ENCODE results near the gene CTNNA3. TPM values are rescaled to one million over a fixed set of nuclear protein-coding genes. Genes with fewer than 3 reads are reported as not detected.

Gene CTNNA3
- total RNA-seq, 1 experiment from 2014 or later: 0.85 TPM

GRCh38 chr10:67140641-67141040, 555.4 kb downstream of the CTNNA3 start:
- DNase-seq (ENCODE audit: low read depth, low spot score) (no peak), ATAC-seq (no peak)
- in situ Hi-C loops (cut with HindIII; ENCODE audit: low pct_unique_long_range_greater_than_20kb, low sequenced_read_pairs) (no loop called here), intact Hi-C loops (cut with micrococcal nuclease; ENCODE audit: unreplicated experiment) (no loop called here)
- H3K4me1 ChIP-seq (ENCODE audit: control insufficient read depth, insufficient read depth, low read length): no peaks in the 10 kb centered on the region
- H3K27ac ChIP-seq (ENCODE audit: low read length): no peak overlapping the region
- BruUV-seq (replicated peaks): no TSS peak
- no peaks in the 10 kb centered on the region for H3K9me3 ChIP-seq (ENCODE audit: control insufficient read depth, insufficient read depth, low read depth, low read length)
- no peaks in the 10 kb centered on the region for H3K36me3 ChIP-seq (ENCODE audit: control insufficient read depth, insufficient read depth, low read length)
- no peak overlapping the region for H3K4me3 ChIP-seq (ENCODE audit: low read depth in 2 of 2, low read length in 2 of 2)
- POLR2A ChIA-PET: interaction anchor here (0.6 kb wide), 1 partner anchor 28 kb away, joined by 3 read pairs; no protein-coding TSS in a partner anchor
- no peaks in the 10 kb centered on the region for H3K27me3 ChIP-seq (ENCODE audit: control insufficient read depth, insufficient read depth, low read length)
- no peak for TF ChIP-seq TCF7L2 (IDR thresholded peaks at IDR 0.05; ENCODE audit: low read depth, low read length)
- CTCF ChIA-PET: no interaction called here

GRCh38 chr10:67127441-67127840, 568.6 kb downstream of the CTNNA3 start:
- CTCF ChIA-PET: no interaction called here
- no peak for TF ChIP-seq SIN3A (IDR thresholded peaks at IDR 0.05; ENCODE audit: borderline replicate concordance, insufficient read depth, low read depth, low read length)
- no peak for TF ChIP-seq TCF7L2 (IDR thresholded peaks at IDR 0.05; ENCODE audit: low read depth, low read length)
- TF ChIP-seq CTCF (IDR thresholded peaks at IDR 0.05): no peak
- no peak for TF ChIP-seq POLR2AphosphoS5 (IDR thresholded peaks at IDR 0.05; ENCODE audit: low read depth, low read length)

DNA sequence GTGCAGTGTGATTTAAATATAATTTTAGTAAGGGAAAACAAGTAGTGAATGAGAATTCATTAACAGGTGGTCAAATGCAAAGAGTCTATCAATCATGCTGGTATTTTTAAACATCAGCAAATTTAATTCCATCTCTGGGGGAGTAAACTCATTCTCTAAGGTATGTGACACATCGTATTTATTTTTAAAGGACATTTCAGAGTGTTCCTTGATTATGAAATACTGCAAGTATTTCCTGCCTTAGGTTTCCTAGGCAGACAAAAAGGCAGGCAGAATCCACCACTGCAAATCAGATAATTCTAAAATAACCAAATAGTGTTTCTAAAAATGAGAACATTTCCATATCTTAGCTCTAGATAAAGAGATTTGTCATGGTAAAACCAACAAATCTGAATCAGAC, 576.3 kb downstream of the CTNNA3 start:
- no peaks in the 10 kb centered on the region for H3K27me3 ChIP-seq (ENCODE audit: control insufficient read depth, insufficient read depth, low read length)
- H3K4me1 ChIP-seq (ENCODE audit: control insufficient read depth, insufficient read depth, low read length): no peaks in the 10 kb centered on the region

More at GRCh38 chr10:67127441-67127840, 568.6 kb downstream of the CTNNA3 start:
- DNase-seq (ENCODE audit: low read depth, low spot score) (no peak), ATAC-seq (no peak)
- Histone ChIP-seq H3K36me3 (ENCODE audit: control insufficient read depth, insufficient read depth, low read length) (no peaks in the 10 kb centered on the region), H3K27me3 (ENCODE audit: control insufficient read depth, insufficient read depth, low read length) (no peaks in the 10 kb centered on the region), H3K4me1 (ENCODE audit: control insufficient read depth, insufficient read depth, low read length) (no peaks in the 10 kb centered on the region), H3K4me3 (ENCODE audit: low read depth in 2 of 2, low read length in 2 of 2) (no peak overlapping the region), H3K9me3 (ENCODE audit: control insufficient read depth, insufficient read depth, low read depth, low read length) (no peaks in the 10 kb centered on the region), H3K27ac (ENCODE audit: low read length) (no peak overlapping the region)
- no TSS peak for BruUV-seq (replicated peaks)
- POLR2A ChIA-PET: interaction anchor here (0.5 kb wide), 1 partner anchor 91 kb away, joined by 7 read pairs; no protein-coding TSS in a partner anchor
- intact Hi-C loops (cut with micrococcal nuclease; ENCODE audit: unreplicated experiment) (no loop called here), in situ Hi-C loops (cut with HindIII; ENCODE audit: low pct_unique_long_range_greater_than_20kb, low sequenced_read_pairs) (no loop called here)

More for the DNA sequence above, 576.3 kb downstream of the CTNNA3 start:
- no TSS peak for BruUV-seq (replicated peaks)
- H3K36me3 ChIP-seq (ENCODE audit: control insufficient read depth, insufficient read depth, low read length): no peaks in the 10 kb centered on the region
- in situ Hi-C loops (cut with HindIII; ENCODE audit: low pct_unique_long_range_greater_than_20kb, low sequenced_read_pairs) (no loop called here), intact Hi-C loops (cut with micrococcal nuclease; ENCODE audit: unreplicated experiment) (no loop called here)
- ChIA-PET CTCF (no interaction called here), POLR2A (no interaction called here)
- no peak overlapping the region for H3K27ac ChIP-seq (ENCODE audit: low read length)
- DNase-seq (ENCODE audit: low read depth, low spot score) (no peak), ATAC-seq (no peak)
- TF ChIP-seq POLR2AphosphoS5 (IDR thresholded peaks at IDR 0.05; ENCODE audit: low read depth, low read length) (no peak), CTCF (IDR thresholded peaks at IDR 0.05) (no peak), SIN3A (IDR thresholded peaks at IDR 0.05; ENCODE audit: borderline replicate concordance, insufficient read depth, low read depth, low read length) (no peak), TCF7L2 (IDR thresholded peaks at IDR 0.05; ENCODE audit: low read depth, low read length) (no peak), REST (IDR thresholded peaks at IDR 0.05; ENCODE audit: insufficient read depth in 1 of 2, low read depth in 2 of 2, low read length in 1 of 2) (no peak)
- H3K9me3 ChIP-seq (ENCODE audit: control insufficient read depth, insufficient read depth, low read depth, low read length): no peaks in the 10 kb centered on the region
- no peak overlapping the region for H3K4me3 ChIP-seq (ENCODE audit: low read depth in 2 of 2, low read length in 2 of 2)
